Astrocyte (in vitro differentiated cells and primary cell): ENCODE results near the gene RNF41.

Experiments
- CTCF ChIP-seq: IDR thresholded peaks from 2 replicates; pipeline ENCODE4 v1.5.1; 2011; ENCODE audit warnings: low read depth, mild to moderate bottlenecking, inconsistent platforms, low read length, moderate library complexity; ENCODE audit not compliant: insufficient read depth
- EZH2 ChIP-seq: IDR thresholded peaks from 2 replicates; pipeline ENCODE4 v1.6.1; 2012; ENCODE audit warnings: mild to moderate bottlenecking, low read length, inconsistent platforms; ENCODE audit not compliant: insufficient read depth

DNA sequence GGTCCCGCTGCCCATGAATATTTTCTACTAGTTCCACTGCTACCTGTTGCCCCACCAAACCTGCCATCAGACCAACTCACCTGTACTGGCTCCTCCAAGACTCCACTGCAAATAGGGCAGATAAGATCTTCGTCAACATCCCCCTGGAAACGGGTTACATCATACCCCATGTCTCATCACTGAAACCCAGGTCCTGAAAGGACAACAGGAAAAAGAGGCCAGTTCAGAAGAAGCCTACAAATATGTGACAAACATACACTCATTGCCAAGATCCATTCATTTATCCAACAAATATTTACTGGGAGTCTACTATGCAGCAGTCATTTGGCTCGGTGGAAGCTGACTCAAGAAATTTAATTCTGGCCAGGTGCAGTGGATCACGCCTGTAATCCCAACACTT, 7.8 kb downstream of the RNF41 start:
- no peak for TF ChIP-seq CTCF
- TF ChIP-seq EZH2: no peak
